HG03521 (cell line): ENCODE measurements around the gene CDCA5.

Experiments
- ATAC-seq: cut with Tn5 transposase; IDR thresholded peaks from one replicate; pipeline ENCODE4 v1.9.1; 2021; ENCODE audit warnings: mild to moderate bottlenecking, moderate library complexity; ENCODE audit not compliant: unreplicated experiment

Gene CDCA5

GRCh38 chr11:65047581-65048422 lies 36.0 kb downstream of the CDCA5 start:
- no peak for ATAC-seq

GRCh38 chr11:65045728-65046127 lies 38.1 kb downstream of the CDCA5 start:
- ATAC-seq: no peak

GRCh38 chr11:65045061-65045460 lies 38.8 kb downstream of the CDCA5 start:
- no peak for ATAC-seq

- no peak for ATAC-seq
These were observed 39.8 kb downstream of the CDCA5 start for GRCh38 chr11:65043881-65044501.

GRCh38 chr11:65042891-65043290 lies 40.9 kb downstream of the CDCA5 start:
- ATAC-seq: no peak

GRCh38 chr11:65040847-65041622 lies 42.8 kb downstream of the CDCA5 start, which contains the start of gene SAC3D1:
TSS of gene SAC3D1 (plus strand) at chr11:65041210. CDS start at chr11:65041293, 83 bp downstream.
- ATAC-seq: peak; percentile 87

- no peak for ATAC-seq
These were observed 43.4 kb downstream of the CDCA5 start for GRCh38 chr11:65040520-65040846.

GRCh38 chr11:65036931-65037330 lies 46.9 kb downstream of the CDCA5 start:
- no peak for ATAC-seq

GRCh38 chr11:65035579-65035978 lies 48.3 kb downstream of the CDCA5 start:
- ATAC-seq: no peak

GRCh38 chr11:65034423-65034822 lies 49.4 kb downstream of the CDCA5 start:
- no peak for ATAC-seq

GRCh38 chr11:65032216-65032615 lies 51.6 kb downstream of the CDCA5 start:
- no peak for ATAC-seq
